Activated CD4-positive, alpha-beta T cell treated with anti-CD3 and anti-CD28 coated beads, Interleukin-2, amount 50 U/mL, for 24 hours (primary cell): ENCODE results near the gene ZNRF1.
"Not testable (repeated sequence)": the region's sequence is repeated elsewhere in the genome, so short reads cannot be mapped to it uniquely, and the experiment has no call there.

ENCODE experiments used
- DNase-seq, 2 donors: peaks; one replicate each; pipeline ENCODE4 v3.0.0-alpha.2; 2020; ENCODE audit warnings: low read depth in 1 of 2, low spot score in 1 of 2

The ZNRF1 gene

GRCh38 chr16:75111514-75111940 lies 112.7 kb downstream of the ZNRF1 start:
- no peak for DNase-seq

GRCh38 chr16:75111961-75112733 lies 113.3 kb downstream of the ZNRF1 start:
- no peak for DNase-seq

DNA sequence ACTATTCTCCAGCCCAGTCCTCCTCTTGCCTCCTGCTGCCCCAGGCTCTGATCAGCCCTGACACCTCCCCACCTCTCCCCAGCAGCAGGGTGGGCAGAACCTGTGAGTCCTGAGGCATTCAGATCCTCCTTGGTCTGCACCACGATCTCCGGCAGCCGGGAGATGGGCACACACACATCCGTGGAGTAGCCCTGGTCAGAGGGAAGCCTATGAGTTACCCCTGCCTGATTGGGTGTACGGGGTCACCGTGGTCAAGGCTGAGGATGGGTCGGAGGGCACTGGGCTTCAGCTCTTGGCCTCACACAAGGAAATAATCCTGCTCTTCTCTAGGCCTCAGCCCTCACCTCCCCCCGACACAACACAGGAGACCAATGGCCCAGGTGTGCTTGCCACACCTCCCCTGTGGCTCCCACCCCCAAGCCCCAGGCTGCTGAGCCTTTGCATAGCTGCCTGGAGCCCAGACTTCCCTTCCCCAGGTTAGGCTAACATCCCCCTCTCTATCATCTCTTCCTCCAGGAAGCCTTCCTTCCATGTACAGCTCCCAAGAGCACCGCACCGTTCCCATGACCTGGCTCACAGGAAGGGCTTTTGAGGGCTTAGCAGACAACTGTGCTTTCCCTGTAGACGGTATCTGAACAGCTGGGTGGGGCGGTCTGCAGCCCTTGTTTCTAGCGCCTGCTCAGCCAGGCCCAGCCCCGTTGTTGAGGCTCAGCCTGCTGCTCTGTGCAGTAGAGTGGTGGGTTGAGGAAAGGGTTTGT lies 114.1 kb downstream of the ZNRF1 start:
- no peak for DNase-seq

DNA sequence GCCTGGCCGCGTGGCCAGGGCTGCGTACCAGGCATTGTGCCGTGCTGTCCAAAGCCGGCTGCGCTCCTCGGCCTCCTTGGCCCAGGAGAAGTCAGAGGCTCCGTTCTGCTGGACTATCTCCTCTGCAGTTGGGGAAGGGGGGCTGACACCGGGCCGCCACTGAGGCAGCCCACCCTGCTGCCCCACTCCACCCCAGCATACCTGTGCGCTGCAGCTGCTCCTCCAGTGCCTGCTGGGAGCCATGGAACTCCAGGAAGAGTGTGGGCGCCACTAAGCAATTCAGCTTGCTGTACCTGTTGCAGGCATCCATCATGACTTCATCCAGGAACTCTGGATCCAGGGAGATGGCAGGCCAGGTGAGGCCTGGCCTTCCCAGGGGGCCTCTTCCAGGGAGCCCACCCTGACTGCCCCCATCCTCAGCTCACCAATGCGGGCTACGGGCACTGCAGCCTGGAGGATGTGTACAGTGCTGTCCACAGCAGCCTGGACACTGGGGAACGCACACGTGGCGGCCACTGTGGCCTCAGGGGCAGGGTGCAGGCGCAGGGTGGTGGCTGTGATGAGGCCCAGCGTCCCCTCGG lies 114.8 kb downstream of the ZNRF1 start:
- DNase-seq, result no peak

GRCh38 chr16:75114179-75114945 lies 115.5 kb downstream of the ZNRF1 start:
- no peak for DNase-seq

GRCh38 chr16:75114946-75115825 lies 116.4 kb downstream of the ZNRF1 start:
- no peak for DNase-seq

DNA sequence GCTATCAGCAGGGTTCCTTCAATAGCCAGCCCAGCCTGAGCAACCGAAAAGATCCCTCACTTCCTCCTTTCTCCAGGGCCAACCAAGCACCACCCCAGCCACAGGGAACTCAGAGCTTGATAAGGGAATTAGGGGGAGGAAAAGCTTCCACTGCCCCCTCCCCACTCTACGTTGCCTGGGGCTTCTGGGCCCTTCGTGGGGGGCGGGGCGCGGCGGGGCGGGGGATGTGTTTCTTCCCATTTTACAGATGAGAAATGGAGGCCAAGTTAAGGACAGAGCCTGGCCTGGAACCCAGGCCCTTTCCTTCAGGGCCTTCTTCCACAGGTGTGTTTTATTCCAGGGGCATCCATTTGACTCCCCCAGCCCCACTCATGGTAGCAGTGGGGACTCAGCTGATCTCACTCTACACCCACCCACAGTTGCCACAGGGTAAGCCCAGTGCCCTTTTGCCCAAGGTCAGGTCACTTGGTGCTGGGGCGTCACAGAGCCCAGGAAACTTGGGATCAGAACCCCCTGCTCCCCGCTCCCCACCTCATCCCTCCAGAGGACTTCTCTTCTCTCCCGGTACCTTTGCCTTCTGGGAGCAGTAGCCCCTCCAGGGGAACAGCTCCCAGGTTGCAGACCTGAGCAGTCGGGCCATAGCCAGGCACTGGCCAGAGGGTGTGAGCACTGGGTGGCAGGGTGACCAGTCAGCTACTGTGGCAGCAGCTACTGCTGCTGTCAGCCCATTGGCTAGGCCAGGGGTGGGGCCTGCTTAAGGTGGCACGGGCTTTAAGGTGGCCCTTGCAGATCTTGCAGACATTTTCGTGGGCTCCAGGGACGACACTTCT lies 117.5 kb downstream of the ZNRF1 start, which contains the start of gene LDHD:
Gene LDHD, minus strand, starts transcription at position 700 of the 830 bp plus-strand sequence. Its CDS starts 60 bp downstream, at position 640.
- DNase-seq, result no peak

DNA sequence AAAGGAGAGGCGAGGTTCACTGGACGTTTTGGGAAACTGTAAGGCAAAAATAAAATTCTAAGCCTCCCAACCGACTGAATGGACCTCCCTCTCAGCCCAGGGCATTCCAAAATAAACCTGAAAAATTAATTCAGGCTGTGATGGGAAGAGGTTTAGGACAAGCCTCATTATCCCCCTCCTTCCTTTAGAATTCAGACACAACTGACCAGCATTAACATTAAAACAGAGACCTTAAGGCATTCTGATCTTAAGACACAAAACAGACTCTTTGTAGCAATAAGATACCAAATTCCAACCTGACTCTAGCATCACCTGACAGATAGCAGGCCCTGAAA lies 118.1 kb downstream of the ZNRF1 start:
- no peak for DNase-seq

DNA sequence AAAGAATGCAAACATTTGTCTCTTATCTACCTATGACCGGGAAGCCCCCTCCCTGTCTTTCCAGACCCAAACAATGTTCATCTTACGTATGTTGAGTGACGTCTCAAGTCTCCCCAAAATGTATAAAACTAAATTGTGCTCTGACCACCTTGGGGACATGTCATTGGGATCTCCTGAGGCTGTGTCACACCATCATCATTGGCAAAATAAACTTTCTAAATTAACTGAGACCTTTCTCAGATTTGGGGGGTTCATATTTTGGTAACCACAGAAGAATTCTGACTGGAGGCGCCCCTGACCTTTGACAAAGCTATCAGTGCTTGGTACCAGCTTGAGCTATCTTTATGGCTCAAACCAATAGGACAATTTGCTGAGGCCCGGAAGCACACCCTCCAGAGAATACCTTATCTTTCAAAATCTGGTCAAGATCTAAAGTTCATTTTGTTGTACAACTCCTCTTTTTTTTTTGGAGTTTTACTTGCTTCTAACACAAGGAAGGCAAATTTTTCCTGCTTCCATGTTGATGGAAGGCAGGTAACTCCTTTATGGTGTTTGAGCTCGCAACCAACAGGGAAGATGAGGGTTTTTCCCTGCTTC lies 120.2 kb downstream of the ZNRF1 start:
- no peak for DNase-seq

GRCh38 chr16:75120253-75120652 lies 121.4 kb downstream of the ZNRF1 start:
- no peak for DNase-seq

DNA sequence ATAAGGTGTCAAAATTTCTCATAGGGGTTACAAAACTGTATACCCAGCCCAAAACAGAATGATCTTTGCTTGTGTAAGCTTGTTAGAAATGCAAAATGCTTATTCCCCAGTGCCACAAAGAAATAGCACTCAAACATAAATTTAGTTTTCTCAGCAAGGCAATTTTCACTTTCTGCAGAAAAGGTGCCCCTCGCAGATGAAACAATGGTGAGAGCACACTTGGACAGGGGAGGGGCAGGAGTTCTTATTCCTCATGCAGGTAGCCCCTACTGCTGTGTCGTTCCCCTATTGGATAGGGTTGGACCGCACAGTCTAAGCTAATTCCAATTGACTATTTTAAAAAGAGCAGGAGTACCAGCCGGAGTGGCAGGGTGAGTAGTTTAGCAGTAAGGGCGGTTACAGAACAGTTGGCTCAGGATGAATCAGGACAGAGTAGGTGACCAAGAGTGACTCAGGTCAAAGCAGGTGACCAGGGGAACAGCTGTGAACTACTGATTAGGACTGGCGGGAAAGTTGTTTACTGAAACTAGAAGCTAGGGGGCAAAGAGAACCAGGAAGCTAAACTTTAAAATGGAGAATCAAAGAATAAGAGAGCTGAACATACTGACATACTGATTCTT lies 123.2 kb downstream of the ZNRF1 start:
- DNase-seq, result no peak

GRCh38 chr16:75122609-75123008 lies 123.8 kb downstream of the ZNRF1 start:
- DNase-seq, result no peak

GRCh38 chr16:75127713-75128415 lies 129.0 kb downstream of the ZNRF1 start:
- no peak for DNase-seq

- not testable (repeated sequence) for DNase-seq
Observed at GRCh38 chr16:75129421-75130149, 130.8 kb downstream of the ZNRF1 start.

DNA sequence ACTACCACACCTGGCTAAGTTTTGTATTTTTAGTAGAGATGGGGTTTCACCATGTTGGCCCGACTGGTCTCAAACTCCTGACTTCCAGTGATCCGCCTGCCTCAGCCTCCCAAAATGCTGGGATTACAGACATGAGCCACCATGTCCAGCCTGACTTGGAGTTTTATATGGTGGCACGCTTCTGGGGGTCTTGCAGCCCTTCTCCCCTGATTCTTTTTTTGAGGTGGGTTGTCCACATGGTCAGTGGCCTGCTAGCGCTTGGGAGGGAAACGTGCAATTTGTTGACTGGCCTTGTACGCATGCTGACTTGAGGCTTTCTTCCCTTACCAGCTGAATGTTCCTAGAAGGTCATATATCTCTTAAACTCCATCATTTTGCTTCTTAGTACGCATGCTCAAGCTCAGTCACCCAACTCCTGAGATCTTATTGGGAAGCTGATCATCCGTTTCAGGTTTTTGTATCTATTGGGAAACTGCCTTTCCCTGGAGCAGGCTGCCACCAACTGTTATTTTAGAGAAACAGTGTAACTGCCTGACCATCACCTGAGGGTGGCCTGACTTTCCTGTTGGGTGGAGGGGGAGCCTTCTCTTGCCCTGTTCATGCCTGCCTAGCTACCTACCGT lies 131.4 kb downstream of the ZNRF1 start:
- no peak for DNase-seq

- DNase-seq, result no peak
Observed at GRCh38 chr16:75131081-75131480, 132.3 kb downstream of the ZNRF1 start.

DNA sequence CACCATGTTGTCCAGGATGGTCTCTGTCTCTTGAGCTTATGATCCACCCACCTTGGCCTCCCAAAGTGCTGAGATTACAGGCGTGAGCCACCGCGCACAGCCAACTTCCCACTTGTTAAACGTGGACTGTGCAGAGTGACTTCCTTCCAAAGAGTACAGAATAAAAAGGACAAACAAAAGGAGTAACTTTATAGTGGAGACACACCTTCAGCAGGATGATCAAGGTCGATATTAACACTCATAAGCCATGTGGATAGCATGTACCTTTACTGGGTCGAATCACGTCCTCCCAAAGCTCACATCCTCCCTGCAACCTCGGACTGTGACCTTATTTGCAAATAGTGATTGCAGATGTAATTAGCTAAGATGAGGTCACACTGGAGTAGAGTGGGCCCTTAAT lies 139.4 kb downstream of the ZNRF1 start:
- DNase-seq, result no peak
